Natural killer cell (primary cell): ENCODE data around the gene ROBO1. TPM values are rescaled to one million over a fixed set of nuclear protein-coding genes. Genes with fewer than 3 reads are reported as not detected.

ENCODE experiments used
- ATAC-seq, 3 donors: fragments of 150-1000 bp in 2 of 3; fragments of 200-7000 bp in 1 of 3; cut with Tn5 transposase; 1 replicate in 1 of 3; 2 replicates in 2 of 3; pipeline ENCODE4 v1.10.0; 2021; ENCODE audit warnings: mild to moderate bottlenecking in 2 of 3, moderate library complexity in 2 of 3
- DNase-seq, 2 donors: peaks; one replicate each; pipeline versions ENCODE4 v3.0.0 to v3.0.0-alpha.2; 2013 to 2021; ENCODE audit warnings: mixed read lengths in 1 of 2
- H3K27ac ChIP-seq: one replicate; pipeline ENCODE4 v1.5.1; 2013; ENCODE audit warnings: mild to moderate bottlenecking, low read length
- H3K27me3 ChIP-seq: one replicate; pipeline ENCODE4 v1.6.1; 2013; ENCODE audit warnings: low read length; ENCODE audit not compliant: control insufficient read depth, insufficient read depth
- H3K36me3 ChIP-seq: one replicate; pipeline ENCODE4 v1.6.1; 2013; ENCODE audit warnings: low read length; ENCODE audit not compliant: control insufficient read depth, insufficient read depth
- H3K4me1 ChIP-seq: one replicate; pipeline ENCODE4 v1.6.1; 2013; ENCODE audit warnings: low read length; ENCODE audit not compliant: control insufficient read depth, insufficient read depth
- H3K4me3 ChIP-seq: one replicate; pipeline ENCODE4 v1.5.1; 2013; ENCODE audit warnings: low read length
- H3K9me3 ChIP-seq: one replicate; pipeline ENCODE4 v1.6.1; 2013; ENCODE audit warnings: low read length; ENCODE audit not compliant: control insufficient read depth, insufficient read depth
- H3K27ac Mint-ChIP-seq, 2 donors: one replicate each; pipeline ENCODE4 v1.8.0; 2022; ENCODE audit warnings: mild to moderate bottlenecking in 2 of 2, mixed read lengths in 2 of 2, moderate library complexity in 1 of 2
- H3K27me3 Mint-ChIP-seq, 2 donors: one replicate each; pipeline ENCODE4 v1.8.0; 2022; ENCODE audit warnings: low read depth in 2 of 2, mixed read lengths in 2 of 2
- H3K36me3 Mint-ChIP-seq: one replicate; pipeline ENCODE4 v1.8.0; 2022; ENCODE audit warnings: mixed read lengths
- H3K4me1 Mint-ChIP-seq, 2 donors: one replicate each; pipeline ENCODE4 v1.8.0; 2022; ENCODE audit warnings: mixed read lengths in 2 of 2
- H3K4me3 Mint-ChIP-seq: one replicate; pipeline ENCODE4 v1.8.0; 2022; ENCODE audit warnings: mild to moderate bottlenecking, moderate library complexity, mixed read lengths
- H3K9me3 Mint-ChIP-seq, 2 donors: one replicate each; pipeline ENCODE4 v1.8.0; 2022; ENCODE audit warnings: mixed read lengths in 2 of 2
- CTCF ChIP-seq: fragments of 200-600 bp; IDR thresholded peaks from one replicate; pipeline ENCODE4 v1.8.0; 2022; ENCODE audit warnings: antibody characterized with exemption
- WGBS: methylation state at CpG from one replicate; pipeline ENCODE4 v1.1.7; 2013; ENCODE audit warnings: missing lambda C conversion rate; ENCODE audit not compliant: insufficient coverage; 5-methylcytosine and 5-hydroxymethylcytosine counted together
- intact Hi-C: fragments of 100-400 bp; cut with micrococcal nuclease; formaldehyde crosslinking; loops from one replicate; pipeline ENCODE4 v1.14.2; 2022
- total RNA-seq, 4 donors: library from RNA; stranded (reverse); fragments of 120-200 nt in 1 of 4; gene quantifications; one replicate each; pipeline versions ENCODE4 v1.2.3 to v1.2.4, GENCODE V29; 2013 to 2022

ROBO1 gene
- total RNA-seq, 3 donors from 2014 or later (not counting 1 experiment from before 2014, with no cell fraction given), result 0.07 TPM; not detected in 2

GRCh38 chr3:78814893-78815562 is 952.8 kb downstream of the ROBO1 start:
- H3K9me3 Mint-ChIP-seq, result peaks cover 19 to 22% of the 10 kb centered on the region in 2 donors
- intact Hi-C loops, result no loop called here

GRCh38 chr3:78812166-78812565 is 955.6 kb downstream of the ROBO1 start:
- 87% methylated on average over 3 of the region's 3 CpGs for WGBS
- Histone ChIP-seq H3K27me3 (no peaks in the 10 kb centered on the region), H3K4me1 (no peaks in the 10 kb centered on the region), H3K4me3 (no peak overlapping the region), H3K36me3 (no peaks in the 10 kb centered on the region), H3K27ac (no peak overlapping the region), H3K9me3 (no peaks in the 10 kb centered on the region)
- Mint-ChIP-seq H3K4me3 (no peak overlapping the region), H3K27ac (no peak overlapping the region), H3K4me1 (no peaks in the 10 kb centered on the region), H3K27me3 (no peaks in the 10 kb centered on the region), H3K36me3 (no peaks in the 10 kb centered on the region), H3K9me3 (peaks cover 12 to 21% of the 10 kb centered on the region in 2 donors)
- intact Hi-C loops, result no loop called here
- no peak for TF ChIP-seq CTCF
- DNase-seq (no peak), ATAC-seq (no peak)

More at GRCh38 chr3:78814893-78815562, 952.8 kb downstream of the ROBO1 start:
- 100% methylated on average over 2 of the region's 3 CpGs for WGBS
- Mint-ChIP-seq H3K4me3 (no peak overlapping the region), H3K36me3 (peaks cover 8% of the 10 kb centered on the region), H3K4me1 (no peaks in the 10 kb centered on the region), H3K27me3 (no peaks in the 10 kb centered on the region), H3K27ac (no peak overlapping the region)
- H3K27me3 ChIP-seq, result no peaks in the 10 kb centered on the region
- no peaks in the 10 kb centered on the region for H3K36me3 ChIP-seq
- no peak overlapping the region for H3K27ac ChIP-seq
- no peak for ATAC-seq
- DNase-seq, result no peak
- H3K4me1 ChIP-seq, result no peaks in the 10 kb centered on the region
- H3K4me3 ChIP-seq, result no peak overlapping the region
- no peaks in the 10 kb centered on the region for H3K9me3 ChIP-seq
- no peak for TF ChIP-seq CTCF

GRCh38 chr3:78809966-78810365 is 957.8 kb downstream of the ROBO1 start:
- no peak for TF ChIP-seq CTCF
- Mint-ChIP-seq H3K4me1 (no peaks in the 10 kb centered on the region), H3K4me3 (no peak overlapping the region), H3K9me3 (peaks cover 10 to 21% of the 10 kb centered on the region in 2 donors), H3K36me3 (no peaks in the 10 kb centered on the region), H3K27ac (no peak overlapping the region), H3K27me3 (no peaks in the 10 kb centered on the region)
- Histone ChIP-seq H3K4me1 (no peaks in the 10 kb centered on the region), H3K36me3 (no peaks in the 10 kb centered on the region), H3K4me3 (no peak overlapping the region), H3K9me3 (no peaks in the 10 kb centered on the region), H3K27me3 (no peaks in the 10 kb centered on the region), H3K27ac (no peak overlapping the region)
- DNase-seq (no peak), ATAC-seq (no peak)
- 89% methylated on average over 4 of the region's 4 CpGs for WGBS
- intact Hi-C loops, result no loop called here
